Measurements from ENCODE around the gene CACNA1B.

- no peak for TF ChIP-seq POLR2A (IDR thresholded peaks at IDR 0.05; ENCODE audit: borderline replicate concordance, extremely low read depth, insufficient read depth, insufficient read length)
- TF ChIP-seq CTCF (IDR thresholded peaks at IDR 0.05 in 2 of 3, conservative IDR thresholded peaks at IDR 0.05 in 1 of 3; ENCODE audit: borderline replicate concordance in 1 of 3, insufficient read depth in 1 of 3, low read depth in 2 of 3, low read length in 2 of 3), result no peak
- TF ChIP-seq JUND (IDR thresholded peaks at IDR 0.05), result no peak
- TF ChIP-seq SRF (IDR thresholded peaks at IDR 0.05; ENCODE audit: low read depth), result no peak
- no peak for TF ChIP-seq TCF7L2 (IDR thresholded peaks at IDR 0.05; ENCODE audit: borderline replicate concordance, extremely low read depth, insufficient read depth, insufficient read length)
- TF ChIP-seq RAD21 (IDR thresholded peaks at IDR 0.05; ENCODE audit: low read depth), result no peak
- TF ChIP-seq EZH2 (IDR thresholded peaks at IDR 0.05), result no peak
- TF ChIP-seq ATF3 (IDR thresholded peaks at IDR 0.05), result no peak
- TF ChIP-seq MAX (IDR thresholded peaks at IDR 0.05), result no peak
- TF ChIP-seq EZH2phosphoT487 (IDR thresholded peaks at IDR 0.05; ENCODE audit: borderline replicate concordance), result no peak
- no peak for TF ChIP-seq REST (IDR thresholded peaks at IDR 0.05; ENCODE audit: low read depth)
- TF ChIP-seq CEBPB (IDR thresholded peaks at IDR 0.05; ENCODE audit: low read depth), result no peak
- no peak for TF ChIP-seq ELF1 (IDR thresholded peaks at IDR 0.05; ENCODE audit: borderline replicate concordance, low read depth)
- no peak for TF ChIP-seq POLR2AphosphoS5 (IDR thresholded peaks at IDR 0.05; ENCODE audit: low read depth, low read length)
These were observed 39.0 kb downstream of the CACNA1B start for GRCh38 chr9:137916540-137916939.
